Karpas-422 (cell line): Measurements from ENCODE around the gene ALS2CL. TPM values are rescaled to one million over a fixed set of nuclear protein-coding genes. Genes with fewer than 3 reads are reported as not detected.

Source experiments
- DNase-seq: peaks from one replicate; pipeline ENCODE4 v3.0.0-alpha.2; 2015
- H2AFZ ChIP-seq: fragments of 200-600 bp; sonication (generic); 2 replicates; pipeline ENCODE4 v1.6.1; 2014; ENCODE audit warnings: antibody characterized with exemption, low read length, mixed read lengths
- H3K27ac ChIP-seq: fragments of 200-600 bp; sonication (generic); 2 replicates; pipeline ENCODE4 v1.5.1; 2014; ENCODE audit warnings: mild to moderate bottlenecking, low read length, moderate library complexity
- H3K27me3 ChIP-seq: fragments of 200-600 bp; sonication (generic); 2 replicates; pipeline ENCODE4 v1.6.1; 2014; ENCODE audit warnings: low read length, mixed read lengths
- H3K36me3 ChIP-seq: fragments of 200-600 bp; sonication (generic); 2 replicates; pipeline ENCODE4 v1.6.1; 2014; ENCODE audit warnings: low read length, mixed read lengths; ENCODE audit not compliant: insufficient read depth
- H3K4me1 ChIP-seq: fragments of 200-600 bp; sonication (generic); 2 replicates; pipeline ENCODE4 v1.6.1; 2014; ENCODE audit warnings: mild to moderate bottlenecking, low read length, mixed read lengths
- H3K4me2 ChIP-seq: fragments of 200-600 bp; sonication (generic); 2 replicates; pipeline ENCODE4 v1.6.1; 2014; ENCODE audit warnings: low read length, low read depth, mild to moderate bottlenecking; ENCODE audit not compliant: poor library complexity, severe bottlenecking
- H3K4me3 ChIP-seq: fragments of 200-600 bp; sonication (generic); 2 replicates; pipeline ENCODE4 v1.5.1; 2014; ENCODE audit warnings: mild to moderate bottlenecking, antibody characterized with exemption, low read length, mixed read lengths
- H3K79me2 ChIP-seq: fragments of 200-600 bp; sonication (generic); 2 replicates; pipeline ENCODE4 v1.6.1; 2014; ENCODE audit warnings: mild to moderate bottlenecking, low read length, mixed read lengths
- H3K9ac ChIP-seq: fragments of 200-600 bp; sonication (generic); 2 replicates; pipeline ENCODE4 v1.6.0; 2014; ENCODE audit warnings: low read length
- H3K9me2 ChIP-seq: fragments of 200-600 bp; sonication (generic), shearing (Covaris generic); replicated peaks from 2 replicates; pipeline ENCODE4 v1.6.0; 2014; ENCODE audit warnings: mild to moderate bottlenecking, low read length, moderate library complexity; ENCODE audit not compliant: insufficient read depth
- H3K9me3 ChIP-seq: fragments of 300-700, 200-600 bp; sonication (generic); 2 replicates; pipeline ENCODE4 v1.6.1; 2014; ENCODE audit warnings: low read length, mixed read lengths
- H4K20me1 ChIP-seq: fragments of 200-600 bp; sonication (generic); 2 replicates; pipeline ENCODE4 v1.6.1; 2014; ENCODE audit warnings: mild to moderate bottlenecking, antibody characterized with exemption, low read length, low read depth; ENCODE audit not compliant: insufficient read depth
- total RNA-seq: library from RNA; depleted of rRNA; stranded (reverse); fragments of >200 nt; shearing (Covaris generic); gene quantifications from 2 replicates; pipeline ENCODE4 v1.2.3, GENCODE V29; 2014; ENCODE audit warnings: low replicate concordance

The ALS2CL gene
- total RNA-seq, 1 experiment from 2014 or later: not detected

- Histone ChIP-seq H2AFZ (no peak overlapping the region), H3K9ac (no peak overlapping the region), H3K4me3 (no peak overlapping the region), H3K36me3 (no peaks in the 10 kb centered on the region), H3K9me2 (no peaks in the 10 kb centered on the region), H3K4me2 (no peak overlapping the region), H3K27me3 (no peaks in the 10 kb centered on the region), H3K27ac (no peak overlapping the region), H4K20me1 (no peaks in the 10 kb centered on the region), H3K79me2 (no peaks in the 10 kb centered on the region), H3K4me1 (peaks cover 2% of the 10 kb centered on the region; the same call in 1 of the 2 replicates), H3K9me3 (peaks cover 3% of the 10 kb centered on the region; the same call in 1 of the 2 replicates)
- no peak for DNase-seq
Measured at GRCh38 chr3:46655271-46655670, 38.2 kb downstream of the ALS2CL start.

GRCh38 chr3:46651084-46651483 lies 42.4 kb downstream of the ALS2CL start:
- Histone ChIP-seq H3K79me2 (no peaks in the 10 kb centered on the region), H2AFZ (no peak overlapping the region), H3K36me3 (no peaks in the 10 kb centered on the region), H3K4me1 (no peaks in the 10 kb centered on the region), H3K9me3 (peaks cover 3% of the 10 kb centered on the region; the same call in 1 of the 2 replicates), H3K9me2 (no peaks in the 10 kb centered on the region), H4K20me1 (no peaks in the 10 kb centered on the region), H3K4me3 (no peak overlapping the region), H3K4me2 (no peak overlapping the region), H3K27me3 (no peaks in the 10 kb centered on the region), H3K27ac (no peak overlapping the region), H3K9ac (no peak overlapping the region)
- DNase-seq: no peak

- no peaks in the 10 kb centered on the region for H3K4me1 ChIP-seq
- H3K9me2 ChIP-seq: no peaks in the 10 kb centered on the region
- no peak overlapping the region for H3K4me3 ChIP-seq
- no peaks in the 10 kb centered on the region for H3K36me3 ChIP-seq
- H3K9ac ChIP-seq: no peak overlapping the region
- DNase-seq: no peak
- no peaks in the 10 kb centered on the region for H4K20me1 ChIP-seq
- no peak overlapping the region for H3K27ac ChIP-seq
- no peaks in the 10 kb centered on the region for H3K27me3 ChIP-seq
- no peaks in the 10 kb centered on the region for H3K79me2 ChIP-seq
- H3K9me3 ChIP-seq: peaks cover 3% of the 10 kb centered on the region; the same call in 1 of the 2 replicates
- H2AFZ ChIP-seq: no peak overlapping the region
- no peak overlapping the region for H3K4me2 ChIP-seq
Measured at GRCh38 chr3:46649436-46649835, 44.0 kb downstream of the ALS2CL start.

- H3K9me3 ChIP-seq: peaks cover 3% of the 10 kb centered on the region; the same call in 1 of the 2 replicates
- H4K20me1 ChIP-seq: no peaks in the 10 kb centered on the region
- no peaks in the 10 kb centered on the region for H3K27me3 ChIP-seq
- H2AFZ ChIP-seq: no peak overlapping the region
- no peak for DNase-seq
- no peaks in the 10 kb centered on the region for H3K4me1 ChIP-seq
- H3K4me2 ChIP-seq: no peak overlapping the region
- H3K36me3 ChIP-seq: no peaks in the 10 kb centered on the region
- H3K9me2 ChIP-seq: no peaks in the 10 kb centered on the region
- H3K4me3 ChIP-seq: no peak overlapping the region
- H3K9ac ChIP-seq: no peak overlapping the region
- no peak overlapping the region for H3K27ac ChIP-seq
- H3K79me2 ChIP-seq: no peaks in the 10 kb centered on the region
Measured at GRCh38 chr3:46648096-46648495, 45.4 kb downstream of the ALS2CL start.

- Histone ChIP-seq H3K4me2 (no peak overlapping the region), H3K9me2 (no peaks in the 10 kb centered on the region), H2AFZ (no peak overlapping the region), H3K9me3 (peaks cover 1% of the 10 kb centered on the region; the same call in 1 of the 2 replicates), H3K4me3 (no peak overlapping the region), H3K27ac (no peak overlapping the region), H4K20me1 (no peaks in the 10 kb centered on the region), H3K79me2 (no peaks in the 10 kb centered on the region), H3K9ac (no peak overlapping the region), H3K36me3 (no peaks in the 10 kb centered on the region), H3K4me1 (no peaks in the 10 kb centered on the region), H3K27me3 (no peaks in the 10 kb centered on the region)
- no peak for DNase-seq
Measured at GRCh38 chr3:46646700-46647099, 46.8 kb downstream of the ALS2CL start.

GRCh38 chr3:46643701-46644100 lies 49.8 kb downstream of the ALS2CL start:
- Histone ChIP-seq H3K9ac (no peak overlapping the region), H3K9me2 (no peaks in the 10 kb centered on the region), H3K4me1 (no peaks in the 10 kb centered on the region), H3K36me3 (no peaks in the 10 kb centered on the region), H3K4me2 (no peak overlapping the region), H3K27ac (no peak overlapping the region), H2AFZ (no peak overlapping the region), H3K27me3 (no peaks in the 10 kb centered on the region), H3K9me3 (no peaks in the 10 kb centered on the region), H3K4me3 (no peak overlapping the region), H3K79me2 (no peaks in the 10 kb centered on the region), H4K20me1 (no peaks in the 10 kb centered on the region)
- no peak for DNase-seq

GRCh38 chr3:46642971-46643370 lies 50.5 kb downstream of the ALS2CL start:
- Histone ChIP-seq H3K79me2 (no peaks in the 10 kb centered on the region), H3K27me3 (no peaks in the 10 kb centered on the region), H3K9ac (no peak overlapping the region), H3K9me2 (no peaks in the 10 kb centered on the region), H3K27ac (no peak overlapping the region), H3K4me2 (no peak overlapping the region), H4K20me1 (no peaks in the 10 kb centered on the region), H3K9me3 (no peaks in the 10 kb centered on the region), H3K4me1 (no peaks in the 10 kb centered on the region), H2AFZ (no peak overlapping the region), H3K4me3 (no peak overlapping the region), H3K36me3 (no peaks in the 10 kb centered on the region)
- no peak for DNase-seq

- H2AFZ ChIP-seq: no peak overlapping the region
- DNase-seq: no peak
- H3K27me3 ChIP-seq: no peaks in the 10 kb centered on the region
- no peaks in the 10 kb centered on the region for H3K36me3 ChIP-seq
- no peaks in the 10 kb centered on the region for H3K4me1 ChIP-seq
- no peak overlapping the region for H3K4me2 ChIP-seq
- H3K27ac ChIP-seq: no peak overlapping the region
- no peak overlapping the region for H3K4me3 ChIP-seq
- H4K20me1 ChIP-seq: no peaks in the 10 kb centered on the region
- no peaks in the 10 kb centered on the region for H3K9me3 ChIP-seq
- H3K9ac ChIP-seq: no peak overlapping the region
- no peaks in the 10 kb centered on the region for H3K79me2 ChIP-seq
- no peaks in the 10 kb centered on the region for H3K9me2 ChIP-seq
Measured at GRCh38 chr3:46640927-46641326, 52.6 kb downstream of the ALS2CL start.

- H3K9ac ChIP-seq: no peak overlapping the region
- no peaks in the 10 kb centered on the region for H3K27me3 ChIP-seq
- no peaks in the 10 kb centered on the region for H3K36me3 ChIP-seq
- H4K20me1 ChIP-seq: no peaks in the 10 kb centered on the region
- no peak overlapping the region for H3K4me3 ChIP-seq
- H3K4me2 ChIP-seq: no peak overlapping the region
- no peaks in the 10 kb centered on the region for H3K9me3 ChIP-seq
- H3K79me2 ChIP-seq: no peaks in the 10 kb centered on the region
- no peaks in the 10 kb centered on the region for H3K9me2 ChIP-seq
- no peak for DNase-seq
- H2AFZ ChIP-seq: no peak overlapping the region
- H3K27ac ChIP-seq: no peak overlapping the region
- no peaks in the 10 kb centered on the region for H3K4me1 ChIP-seq
Measured at GRCh38 chr3:46639221-46639620, 54.3 kb downstream of the ALS2CL start.
